Panc1 (cell line): Measurements from ENCODE around the gene GRIK3. TPM values are rescaled to one million over a fixed set of nuclear protein-coding genes. Genes with fewer than 3 reads are reported as not detected.

ENCODE experiments used
- ATAC-seq: fragments of 200-7000 bp; cut with Tn5 transposase; 2 replicates; pipeline ENCODE4 v1.9.1; 2020; ENCODE audit warnings: mild to moderate bottlenecking, moderate library complexity
- BruUV-seq: library from RNA; stranded (reverse); fragments of 400-500 nt; replicated peaks from 2 replicates; lab custom pipeline; 2021; lab: Mats Ljungman, UMichigan
- CTCF ChIA-PET: fragments of 300-600 bp; sonication (Branson Sonifier 250); formaldehyde crosslinking; loops from one replicate; lab custom pipeline; 2022; ENCODE audit warnings: antibody characterized with exemption; lab: Charles Lee
- POLR2A ChIA-PET: fragments of 300-600 bp; sonication (Branson Sonifier 250); formaldehyde crosslinking; loops from one replicate; lab custom pipeline; 2022; ENCODE audit warnings: antibody characterized with exemption; lab: Charles Lee
- DNase-seq: peaks from one replicate; pipeline ENCODE4 v3.0.0-alpha.2; 2010; ENCODE audit warnings: low read depth, low spot score
- H3K27ac ChIP-seq: 2 replicates; pipeline ENCODE4 v1.5.1; 2011; ENCODE audit warnings: mild to moderate bottlenecking, low read length, inconsistent platforms
- H3K27me3 ChIP-seq: fragments of 200-500 bp; sonication (Bioruptor generic); 2 replicates; pipeline ENCODE4 v1.6.0; 2014; ENCODE audit warnings: low read length, inconsistent platforms; ENCODE audit not compliant: control insufficient read depth, insufficient read depth
- H3K36me3 ChIP-seq: fragments of 200-500 bp; sonication (Bioruptor generic); 2 replicates; pipeline ENCODE4 v1.5.1; 2014; ENCODE audit warnings: inconsistent platforms, mild to moderate bottlenecking, low read length, moderate library complexity; ENCODE audit not compliant: control insufficient read depth, insufficient read depth
- H3K4me1 ChIP-seq: 2 replicates; pipeline ENCODE4 v1.5.1; 2011; ENCODE audit warnings: inconsistent platforms, mild to moderate bottlenecking, low read length, moderate library complexity; ENCODE audit not compliant: control insufficient read depth, insufficient read depth
- H3K4me3 ChIP-seq, 2 experiments: 2 replicates each; pipeline ENCODE4 v1.5.1; 2011 to 2012; ENCODE audit warnings: low read depth in 2 of 2, low read length in 2 of 2, mild to moderate bottlenecking in 2 of 2, inconsistent platforms in 1 of 2, moderate library complexity in 1 of 2
- H3K9me3 ChIP-seq: fragments of 200-500 bp; sonication (Bioruptor generic); 2 replicates; pipeline ENCODE4 v1.5.1; 2014; ENCODE audit warnings: low read depth, mild to moderate bottlenecking, inconsistent platforms, low read length, moderate library complexity; ENCODE audit not compliant: control insufficient read depth, insufficient read depth
- CTCF ChIP-seq: fragments of 450-650 bp; IDR thresholded peaks from 2 replicates; pipeline ENCODE4 v1.5.1; 2017; ENCODE audit warnings: mild to moderate bottlenecking
- POLR2AphosphoS5 ChIP-seq: IDR thresholded peaks from 2 replicates; pipeline ENCODE4 v1.6.1; 2012; ENCODE audit warnings: mild to moderate bottlenecking, low read depth, low read length, moderate library complexity
- REST ChIP-seq, 2 experiments: IDR thresholded peaks; 2 replicates each; pipeline ENCODE4 v1.6.1; 2011 to 2012; ENCODE audit warnings: low read depth in 2 of 2, control low read depth in 1 of 2, low read length in 1 of 2, mild to moderate bottlenecking in 1 of 2, moderate library complexity in 1 of 2; ENCODE audit not compliant: insufficient read depth in 1 of 2
- SIN3A ChIP-seq: IDR thresholded peaks from 2 replicates; pipeline ENCODE4 v1.6.1; 2012; ENCODE audit warnings: low read depth, mild to moderate bottlenecking, low read length, moderate library complexity, borderline replicate concordance; ENCODE audit not compliant: insufficient read depth
- TCF7L2 ChIP-seq: IDR thresholded peaks from 2 replicates; pipeline ENCODE4 v1.6.1; 2011; ENCODE audit warnings: mild to moderate bottlenecking, low read depth, low read length, inconsistent platforms
- in situ Hi-C: cut with HindIII; loops from 2 replicates; pipeline ENCODE4 v1.10.0; 2016; ENCODE audit warnings: low sequenced_read_pairs, low pct_unique_long_range_greater_than_20kb
- intact Hi-C: fragments of 100-400 bp; cut with micrococcal nuclease; formaldehyde crosslinking; loops from one replicate; pipeline ENCODE4 v1.10.0; 2022; ENCODE audit not compliant: unreplicated experiment
- total RNA-seq: library from RNA; stranded (reverse); gene quantifications from one replicate; pipeline ENCODE4 v1.2.1, GENCODE V29; 2021; ENCODE audit not compliant: unreplicated experiment

Gene GRIK3
- total RNA-seq, 1 experiment from 2014 or later, result not detected

DNA sequence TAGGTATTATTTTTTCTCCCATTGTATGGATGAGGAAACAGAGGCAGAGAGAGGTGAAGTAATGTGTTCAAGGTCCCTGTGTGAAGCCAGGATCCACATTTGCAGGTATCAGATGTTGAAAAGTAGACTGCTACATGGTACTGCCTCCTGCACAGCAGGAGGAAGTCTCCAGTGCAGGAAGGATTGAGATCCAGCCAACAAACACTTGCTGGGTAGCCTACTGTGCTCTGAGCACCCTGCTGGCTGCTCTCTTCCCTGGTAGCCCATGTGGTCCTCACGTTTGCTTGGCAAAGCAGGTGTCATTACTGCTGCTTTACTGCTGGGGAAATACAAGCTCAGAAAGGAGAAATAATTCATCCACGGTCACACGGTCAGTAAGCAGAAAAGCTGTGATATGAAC, 21.3 kb upstream of the GRIK3 start:
- ChIA-PET CTCF (no interaction called here), POLR2A (no interaction called here)
- BruUV-seq, result no TSS peak
- Histone ChIP-seq H3K27me3 (no peaks in the 10 kb centered on the region; the same call in 1 of the 2 replicates), H3K4me3 (no peak overlapping the region), H3K27ac (no peak overlapping the region), H3K36me3 (no peaks in the 10 kb centered on the region), H3K9me3 (no peaks in the 10 kb centered on the region), H3K4me1 (no peaks in the 10 kb centered on the region)
- in situ Hi-C loops (no loop called here), intact Hi-C loops (no loop called here)
- no peak for DNase-seq
- no peak for ATAC-seq
- TF ChIP-seq SIN3A, result no peak
- no peak for TF ChIP-seq CTCF
- TF ChIP-seq REST (IDR thresholded peaks at IDR 0.05; ENCODE audit: insufficient read depth in 1 of 2, low read depth in 2 of 2, low read length in 1 of 2), result no peak
- no peak for TF ChIP-seq TCF7L2
- no peak for TF ChIP-seq POLR2AphosphoS5

DNA sequence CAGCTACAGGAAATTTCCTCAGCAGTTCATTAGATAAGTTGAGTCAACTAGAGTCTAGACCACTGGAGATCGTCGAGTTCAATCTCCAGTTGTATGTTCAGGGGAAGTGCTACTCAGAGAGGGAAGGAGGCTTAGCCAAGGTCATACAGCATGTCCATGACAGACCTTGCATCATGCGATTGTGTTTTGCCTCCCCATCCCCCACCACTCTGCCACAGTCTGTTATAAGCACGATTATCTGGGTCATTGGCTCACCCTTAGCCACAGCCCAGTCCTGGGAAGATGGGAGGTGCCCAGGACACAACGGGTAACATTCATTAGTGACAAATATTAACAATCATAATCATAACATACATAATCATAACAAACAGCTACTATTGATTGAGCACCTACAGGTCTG, 18.9 kb upstream of the GRIK3 start:
- intact Hi-C loops (no loop called here), in situ Hi-C loops (no loop called here)
- POLR2A ChIA-PET, result no interaction called here
- CTCF ChIA-PET, result no interaction called here
- BruUV-seq, result no TSS peak
- ATAC-seq (no peak), DNase-seq (no peak)
- no peak overlapping the region for H3K4me3 ChIP-seq
- no peaks in the 10 kb centered on the region for H3K9me3 ChIP-seq
- H3K36me3 ChIP-seq, result no peaks in the 10 kb centered on the region
- TF ChIP-seq SIN3A, result no peak
- no peak for TF ChIP-seq CTCF
- no peak for TF ChIP-seq TCF7L2
- TF ChIP-seq REST (IDR thresholded peaks at IDR 0.05; ENCODE audit: insufficient read depth in 1 of 2, low read depth in 2 of 2, low read length in 1 of 2), result no peak
- TF ChIP-seq POLR2AphosphoS5, result no peak
- no peaks in the 10 kb centered on the region; the same call in 1 of the 2 replicates for H3K27me3 ChIP-seq
- H3K4me1 ChIP-seq, result no peaks in the 10 kb centered on the region
- no peak overlapping the region for H3K27ac ChIP-seq
